Measurements from ENCODE around the gene CDC42BPA. TPM values are rescaled to one million over a fixed set of nuclear protein-coding genes. Genes with fewer than 3 reads are reported as not detected.

The CDC42BPA gene
- total RNA-seq, 1 donor from 2014 or later, result 202 TPM

DNA sequence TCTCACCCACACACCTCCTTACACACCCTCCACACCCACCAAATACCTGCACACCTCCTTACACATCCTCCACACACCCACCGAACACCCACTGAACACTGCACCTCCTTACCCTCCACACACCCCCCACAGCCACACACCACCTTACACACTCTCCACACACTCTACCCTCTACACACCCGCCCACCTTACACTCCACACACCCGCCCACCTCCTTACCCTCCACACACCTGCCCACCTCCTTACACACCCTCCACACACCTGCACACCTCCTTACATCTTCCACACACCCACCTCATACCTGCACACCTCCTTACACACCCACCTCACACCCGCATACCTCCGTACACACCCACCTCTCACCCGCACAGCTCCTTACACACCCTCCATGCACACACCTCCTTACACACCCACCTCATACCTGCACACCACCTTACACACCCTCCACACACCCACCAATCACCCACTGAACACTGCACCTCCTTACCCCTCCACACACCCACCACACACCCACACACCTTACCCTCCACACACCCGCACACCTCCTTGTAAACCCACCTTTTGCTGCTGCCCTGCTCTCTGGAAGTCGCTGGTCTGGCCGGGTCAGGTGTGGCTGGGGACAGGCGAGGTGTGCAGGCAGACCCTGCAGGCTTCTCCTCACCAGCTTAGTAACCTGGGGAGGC lies 339.7 kb downstream of the CDC42BPA start:
- DNase-seq, result no peak

DNA sequence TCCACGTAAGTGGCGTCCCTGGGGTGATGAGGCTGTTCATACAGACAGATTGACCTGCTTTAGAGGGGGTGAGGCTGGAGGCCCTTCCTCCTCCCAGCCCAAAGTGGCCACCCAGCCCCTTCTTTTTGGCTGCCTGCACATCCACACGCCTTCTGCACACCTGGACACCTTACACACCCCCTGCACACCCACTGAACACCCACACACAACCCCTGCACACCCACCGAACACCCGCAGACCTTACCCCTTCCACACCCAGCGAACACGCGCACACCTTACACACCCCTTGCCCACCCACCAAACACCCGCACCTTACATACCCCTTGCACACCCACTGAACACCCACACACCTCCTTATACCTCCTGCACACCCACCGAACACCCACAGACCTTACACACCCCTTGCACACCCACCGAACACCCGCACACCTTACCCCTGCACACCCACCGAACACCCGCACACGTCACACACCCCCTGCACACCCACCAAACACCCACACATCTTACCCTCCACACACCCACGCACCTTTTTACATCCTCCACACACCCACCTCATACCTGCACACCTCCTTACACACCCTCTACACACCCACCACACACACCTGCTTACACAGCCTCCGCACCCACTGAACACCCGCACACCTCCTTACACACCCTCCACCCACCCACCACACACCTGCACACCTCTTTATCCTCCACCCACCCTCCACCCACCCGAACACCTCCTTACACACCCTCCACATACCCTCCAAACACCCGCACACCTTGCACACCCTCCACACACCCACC lies 340.5 kb downstream of the CDC42BPA start:
- DNase-seq, result no peak

DNA sequence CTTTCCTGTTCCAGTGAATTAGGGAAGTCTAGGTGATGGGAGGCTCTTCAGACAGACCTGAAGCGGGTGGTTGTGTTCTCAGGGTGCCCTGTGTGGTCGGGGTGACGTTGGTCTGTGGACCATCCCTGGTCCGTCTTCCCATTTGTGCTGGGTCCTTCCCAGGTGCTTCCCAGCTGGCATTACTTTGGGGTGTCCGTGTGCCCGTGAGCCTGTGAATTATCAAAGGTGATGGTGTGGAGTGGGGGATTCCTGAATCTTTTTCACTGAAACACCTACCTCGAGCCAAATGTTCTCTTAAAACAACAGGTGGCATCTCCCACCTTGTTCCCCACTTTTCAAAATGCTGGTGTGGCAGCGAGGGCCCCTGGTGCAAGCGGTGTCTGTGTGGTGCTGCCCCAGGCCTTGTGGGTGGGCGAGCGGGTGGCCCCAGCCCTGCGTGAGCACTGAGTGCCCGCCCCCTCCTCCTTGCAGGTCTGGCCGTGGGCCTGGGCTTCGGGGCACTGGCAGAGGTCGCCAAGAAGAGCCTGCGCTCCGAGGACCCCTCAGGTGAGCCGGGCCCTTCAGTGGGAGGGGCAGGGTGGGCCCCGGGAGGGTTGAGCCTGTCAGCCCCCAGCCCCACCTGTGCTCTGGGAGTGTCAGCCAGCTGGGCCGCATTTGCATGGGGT lies 341.2 kb downstream of the CDC42BPA start:
- no peak for DNase-seq

DNA sequence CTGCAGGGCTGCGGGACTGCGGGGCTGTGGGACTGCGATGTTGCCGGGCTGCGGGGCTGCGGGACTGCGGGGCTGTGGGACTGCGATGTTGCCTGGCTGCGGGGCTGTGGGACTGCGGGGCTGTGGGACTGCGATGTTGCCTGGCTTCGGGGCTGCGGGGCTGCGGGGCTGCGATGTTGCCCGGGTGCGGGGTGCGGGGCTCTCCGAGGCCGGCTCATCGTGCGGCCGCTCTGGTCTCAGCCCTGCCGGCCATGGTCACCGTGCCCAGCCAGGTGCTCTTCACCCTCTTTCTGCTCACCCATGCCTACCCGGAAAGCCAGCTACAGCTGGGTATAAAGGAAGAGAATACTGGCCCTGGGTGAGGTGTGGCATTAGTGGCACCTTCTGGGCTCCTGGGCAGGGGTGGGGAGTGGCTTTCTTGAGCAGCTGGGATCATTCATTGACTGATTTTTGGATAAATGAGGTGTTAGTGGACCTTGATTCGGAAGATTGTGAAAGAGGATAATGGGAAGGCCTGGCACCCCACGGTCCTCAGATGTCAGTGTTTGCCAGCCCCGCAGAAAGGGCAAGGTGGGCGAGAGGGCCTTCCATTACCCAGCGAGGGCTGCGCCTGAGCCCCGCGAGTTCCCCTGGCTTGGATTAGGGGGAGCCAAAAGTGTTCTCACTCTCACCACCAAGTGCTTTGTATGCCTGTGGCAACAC lies 341.9 kb downstream of the CDC42BPA start:
- no peak for DNase-seq

DNA sequence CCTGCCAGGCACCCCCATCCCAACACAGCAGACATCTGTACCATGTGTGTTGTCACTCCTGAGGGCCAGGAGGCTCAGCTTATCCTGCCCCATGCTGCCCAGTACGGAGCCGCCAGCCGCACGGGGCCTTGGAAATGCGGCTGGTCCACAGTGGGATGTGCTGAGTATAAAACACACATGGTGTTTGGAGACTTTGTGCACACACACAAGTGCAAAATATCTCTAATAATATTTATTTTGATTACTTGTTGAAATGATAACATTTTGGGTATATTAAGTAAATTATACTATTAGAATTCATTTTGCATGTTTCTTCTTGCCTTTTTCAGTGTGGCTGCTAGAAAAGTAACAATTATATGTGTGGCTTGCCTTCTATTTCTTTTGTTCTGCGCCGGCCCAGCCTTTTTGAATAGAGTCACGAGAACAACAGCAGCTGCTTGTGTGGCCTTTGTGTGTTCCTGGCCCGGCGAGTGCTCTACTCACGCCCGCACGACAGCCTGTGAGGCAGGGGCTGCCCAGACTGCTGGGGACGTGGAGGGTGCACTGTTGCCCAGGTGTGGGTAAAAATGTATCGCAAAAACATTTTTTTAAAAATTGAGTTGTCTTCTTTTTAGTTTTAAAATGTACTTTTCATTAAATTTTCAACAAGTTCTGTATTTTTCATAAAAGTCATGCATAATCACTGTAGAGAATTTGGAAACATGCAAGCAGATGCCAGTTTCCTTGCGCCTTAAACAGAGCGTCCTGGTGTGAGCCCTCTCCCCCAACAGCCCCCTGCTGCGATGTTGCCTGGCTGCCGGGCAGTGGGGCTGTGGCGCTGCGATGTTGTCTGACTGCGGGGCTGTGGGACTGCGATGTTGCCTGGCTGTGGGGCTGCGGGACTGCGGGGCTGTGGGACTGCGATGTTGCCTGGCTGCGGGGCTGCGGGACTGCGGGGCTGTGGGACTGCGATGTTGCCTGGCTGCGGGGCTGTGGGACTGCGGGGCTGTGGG lies 342.7 kb downstream of the CDC42BPA start:
- DNase-seq, result peak; percentile 55

DNA sequence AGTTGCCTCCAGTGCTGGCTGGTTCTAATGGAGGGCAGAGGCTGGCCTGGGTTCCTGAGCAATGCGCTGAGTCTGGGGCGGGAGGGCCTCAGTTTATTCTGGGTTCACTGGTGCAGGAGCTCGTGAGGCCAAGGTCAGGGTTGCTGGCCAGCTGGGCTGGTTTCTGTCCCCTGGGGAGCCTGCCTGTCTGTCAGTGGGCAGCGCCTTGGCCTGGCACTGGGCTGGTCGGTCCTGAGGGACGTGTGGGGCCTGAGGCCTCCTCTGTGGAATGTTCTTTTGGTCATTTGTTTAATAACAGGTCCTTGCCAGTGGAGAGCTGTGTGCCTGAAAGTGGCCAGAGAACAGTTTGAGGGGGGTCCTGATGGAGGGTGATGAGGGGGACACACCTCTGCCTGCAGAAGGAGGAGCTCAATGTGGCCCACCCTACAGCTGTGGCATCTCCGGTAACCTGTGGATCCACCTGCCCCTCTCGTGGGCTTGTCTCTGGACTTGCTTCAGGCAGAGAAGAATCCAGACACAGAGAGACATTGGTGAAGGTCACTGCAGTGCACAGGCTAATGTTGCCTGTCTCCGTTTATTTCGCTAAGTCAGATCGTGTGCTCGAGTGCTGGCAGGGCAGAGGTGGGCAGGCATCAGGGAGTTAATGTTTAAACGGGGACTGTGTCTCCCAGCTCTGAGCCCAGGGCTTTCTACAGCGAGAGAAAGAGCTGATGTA lies 343.6 kb downstream of the CDC42BPA start:
- no peak for DNase-seq

DNA sequence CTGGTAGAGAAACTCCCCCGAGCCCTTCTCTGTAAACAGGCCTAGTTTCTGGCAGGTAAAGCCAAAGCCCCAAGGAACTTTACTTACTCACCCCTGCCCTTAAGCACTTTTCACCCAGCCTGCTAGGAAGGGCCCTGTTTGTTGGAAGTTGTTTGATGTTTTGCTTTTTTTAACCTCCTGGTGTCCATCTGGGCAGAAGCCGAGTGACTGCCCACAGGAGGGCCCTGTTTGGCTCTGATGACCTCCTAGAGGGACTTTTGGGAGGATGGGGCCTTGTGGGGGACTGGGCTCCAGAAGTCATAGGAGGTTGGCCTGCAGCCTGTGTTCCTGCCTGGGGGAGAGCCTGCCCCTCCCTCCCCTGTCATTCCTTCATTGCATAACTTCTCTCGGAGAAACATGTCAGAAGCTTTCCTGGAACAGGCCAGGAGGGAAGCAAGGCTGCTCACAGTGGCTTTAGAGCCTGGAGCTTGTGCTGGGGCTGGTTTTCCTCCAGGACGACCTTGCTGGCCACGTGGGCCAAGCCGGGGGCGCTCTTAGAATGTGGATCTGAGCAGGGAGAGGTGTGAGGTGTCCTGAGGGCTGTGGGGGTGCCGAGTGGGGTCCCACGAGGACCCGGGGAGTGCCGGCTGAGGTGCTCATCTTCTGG lies 344.3 kb downstream of the CDC42BPA start:
- DNase-seq, result no peak

DNA sequence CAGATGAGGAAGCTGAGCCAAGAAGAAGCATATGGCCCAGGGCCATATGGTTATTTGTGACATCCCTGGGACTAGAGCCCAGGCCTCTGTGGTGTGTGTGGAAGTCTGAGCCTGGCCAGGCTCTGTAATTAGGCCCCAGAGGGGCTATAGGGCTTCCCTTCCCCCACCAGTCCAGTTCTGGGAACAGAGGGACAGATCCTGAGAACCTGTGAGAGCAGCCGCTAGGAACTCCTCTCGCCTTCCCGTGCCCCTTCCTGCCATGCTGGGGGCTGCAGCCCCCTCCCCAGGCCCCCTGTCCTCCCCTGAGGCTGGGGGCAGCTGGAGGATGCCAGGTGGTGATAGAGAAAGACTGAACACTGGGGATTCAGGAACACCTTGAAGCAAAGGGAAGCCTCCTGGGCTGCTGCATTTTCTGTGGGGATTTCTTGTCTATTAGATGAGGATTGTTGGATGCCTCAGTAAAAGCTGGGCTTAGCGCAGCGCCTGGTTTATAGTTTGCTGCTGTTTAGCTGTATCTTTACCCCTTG lies 344.9 kb downstream of the CDC42BPA start:
- DNase-seq, result no peak

DNA sequence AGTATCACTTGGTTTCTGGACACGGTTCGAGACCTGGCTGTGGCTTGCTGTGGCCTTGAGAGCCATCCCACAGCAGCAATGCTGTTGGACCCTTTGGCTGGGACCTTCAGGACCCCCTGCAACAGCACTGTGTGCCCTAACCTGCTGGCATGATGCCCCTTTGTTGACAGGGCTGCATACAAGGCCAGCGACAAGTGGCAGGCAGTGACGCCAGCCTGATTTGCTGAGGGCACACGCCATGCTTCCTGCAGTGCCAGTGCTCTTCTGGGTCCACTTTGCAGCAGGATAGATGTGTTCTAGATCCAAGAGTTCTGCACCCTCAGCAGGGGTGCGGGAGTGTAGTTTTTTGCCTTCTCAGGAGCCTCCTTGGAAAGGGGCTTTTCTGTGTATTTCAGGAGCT lies 345.4 kb downstream of the CDC42BPA start:
- DNase-seq, result no peak

DNA sequence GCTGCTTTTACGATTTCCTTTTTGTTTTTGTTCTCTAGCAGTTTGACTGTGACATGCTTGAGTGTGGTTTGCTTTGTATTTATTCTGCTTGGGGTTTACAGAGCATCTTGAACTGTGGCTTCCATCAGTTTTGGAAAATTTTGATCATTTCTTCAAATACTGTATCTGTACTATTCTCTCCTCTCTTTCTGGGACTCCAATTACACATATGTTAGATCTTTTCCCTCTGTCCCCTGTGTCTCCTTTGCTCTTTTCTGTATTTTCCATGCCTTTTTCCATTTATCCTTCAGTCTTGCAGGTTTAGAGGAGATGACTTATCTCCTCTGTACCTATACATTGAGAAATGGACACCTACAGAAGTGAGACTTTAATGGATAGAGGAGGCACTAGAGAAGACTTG lies 346.5 kb downstream of the CDC42BPA start:
- no peak for DNase-seq

DNA sequence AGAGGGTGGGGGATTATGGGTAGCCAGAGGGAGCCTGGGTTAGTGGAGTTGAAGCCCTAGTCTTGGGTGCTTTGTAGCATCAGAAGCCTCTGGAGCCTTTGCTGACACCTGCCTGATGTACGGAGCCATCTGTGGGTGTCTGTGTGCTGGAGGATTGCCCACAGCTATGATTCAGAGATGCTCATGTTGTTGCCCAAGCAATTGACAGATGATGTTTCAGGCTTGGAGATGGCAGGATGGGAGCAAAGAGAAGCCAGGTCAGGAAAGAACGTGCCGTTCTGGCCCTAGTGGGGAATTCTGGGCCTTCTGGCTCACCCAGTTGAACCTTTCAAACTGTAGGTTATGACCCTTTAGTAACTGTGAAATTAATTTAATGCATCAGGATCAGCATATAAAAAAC lies 350.6 kb downstream of the CDC42BPA start:
- DNase-seq, result peak; percentile 55

DNA sequence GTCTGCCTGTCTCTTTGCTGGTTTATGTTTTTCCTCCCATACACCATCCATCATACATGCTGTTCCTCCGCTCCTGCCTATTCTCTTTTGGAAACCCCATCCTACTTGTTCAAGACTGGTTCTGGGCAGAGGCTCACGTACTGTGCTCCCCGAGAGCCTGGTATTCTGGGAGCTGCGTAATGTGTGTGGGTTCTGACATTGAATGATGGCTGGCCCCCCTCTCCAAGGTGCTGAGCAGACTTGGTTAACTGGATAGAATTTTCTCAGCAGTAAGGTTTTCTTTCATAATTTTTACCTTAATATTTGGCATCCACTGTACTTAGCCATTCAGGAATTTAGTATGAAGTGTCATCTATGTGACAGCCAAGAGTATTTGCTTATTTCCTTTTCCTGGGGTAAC lies 351.6 kb downstream of the CDC42BPA start:
- no peak for DNase-seq

DNA sequence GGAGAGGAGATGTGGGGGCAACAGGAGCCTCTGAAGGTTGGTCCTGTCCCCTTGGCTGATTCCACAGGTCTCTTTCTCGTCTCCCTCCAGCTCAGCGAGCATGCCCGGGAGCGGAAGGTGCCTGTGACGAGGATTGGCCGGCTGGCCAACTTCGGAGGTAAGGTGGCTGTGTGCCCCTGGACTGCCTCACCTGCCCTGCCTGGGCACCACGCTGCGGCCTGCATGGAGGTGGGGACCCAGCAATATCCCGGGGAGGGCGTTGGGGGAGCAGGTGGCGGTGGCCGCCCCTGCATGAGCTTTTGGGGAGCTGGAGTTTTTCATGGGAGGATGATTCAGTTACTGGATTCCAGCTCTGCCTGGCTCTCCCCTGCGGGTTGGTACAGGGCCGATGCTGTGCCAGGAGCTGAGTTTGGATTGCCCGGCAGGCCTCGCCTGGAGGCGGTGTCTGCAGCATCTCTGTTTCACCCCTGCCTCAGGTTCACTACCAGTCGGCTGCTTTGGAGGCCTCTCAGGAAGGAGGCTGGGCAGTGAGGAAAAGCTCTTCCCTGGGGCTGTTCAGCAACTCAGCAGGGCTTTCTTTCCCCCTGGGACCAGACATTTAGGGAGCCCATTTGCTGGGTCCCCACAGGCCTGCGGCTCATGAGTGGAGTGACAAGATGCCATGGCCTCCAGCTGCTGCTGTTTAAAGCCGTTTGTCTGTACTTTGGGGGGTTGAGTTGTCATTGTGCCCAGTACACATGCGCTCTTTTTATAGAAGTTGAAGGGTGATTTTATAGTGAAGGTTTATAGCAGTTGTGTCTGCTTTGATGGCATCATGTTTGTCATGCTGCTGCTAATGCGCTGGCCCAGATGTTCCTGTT lies 352.5 kb downstream of the CDC42BPA start:
- DNase-seq, result peak; percentile 11

DNA sequence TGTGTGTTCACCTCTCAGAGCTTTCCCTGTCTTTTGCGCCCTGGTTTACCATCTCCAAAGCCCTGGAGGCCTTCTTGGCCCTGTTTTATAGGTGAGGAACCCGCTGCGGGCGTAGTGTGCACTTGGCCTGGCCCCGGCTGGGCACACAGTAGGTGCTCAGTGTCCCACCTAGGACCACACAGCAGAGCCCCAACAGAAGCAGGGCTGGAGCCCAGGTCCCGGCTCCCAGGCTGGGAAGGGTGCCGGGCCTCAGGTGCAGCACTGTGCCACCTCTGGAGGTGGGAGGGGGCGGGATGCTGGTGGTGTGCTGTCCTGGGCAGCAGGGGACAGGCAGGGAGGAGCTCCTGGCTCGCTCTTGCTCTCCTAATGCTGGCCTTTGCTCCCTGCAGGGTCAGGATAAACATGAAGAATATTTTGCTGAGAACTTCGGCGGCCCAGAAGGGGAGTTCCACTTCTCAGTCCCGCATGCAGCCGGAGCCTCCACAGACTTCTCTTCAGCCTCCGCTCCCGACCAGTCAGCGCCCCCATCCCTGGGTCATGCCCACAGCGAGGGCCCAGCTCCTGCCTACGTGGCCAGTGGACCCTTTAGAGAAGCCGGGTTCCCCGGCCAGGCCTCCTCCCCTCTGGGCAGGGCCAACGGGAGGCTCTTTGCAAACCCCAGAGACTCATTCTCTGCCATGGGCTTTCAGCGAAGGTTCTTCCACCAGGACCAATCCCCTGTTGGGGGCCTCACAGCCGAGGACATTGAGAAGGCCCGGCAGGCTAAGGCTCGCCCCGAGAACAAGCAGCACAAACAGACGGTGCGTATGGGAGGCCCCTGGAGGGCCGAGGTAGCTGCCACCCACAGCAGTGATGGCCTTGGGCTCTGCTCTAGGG lies 353.4 kb downstream of the CDC42BPA start:
- DNase-seq, result no peak

DNA sequence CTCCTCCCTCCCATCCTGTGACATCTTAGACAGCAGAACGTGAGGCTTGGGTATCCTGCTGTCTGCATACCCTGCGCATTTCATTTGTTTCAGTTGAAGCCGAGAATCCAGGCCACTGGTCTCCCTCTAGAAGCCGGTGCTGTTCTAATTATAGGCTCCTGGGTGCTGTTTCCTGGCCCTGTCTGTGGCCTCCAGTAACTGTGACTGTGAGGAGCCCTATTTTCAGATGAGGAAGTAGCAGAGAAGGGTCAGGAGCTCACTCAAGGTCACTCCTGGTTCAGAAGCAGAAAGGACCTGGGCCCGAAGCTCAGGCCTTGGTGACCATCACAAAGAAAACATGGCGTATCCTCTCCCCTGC lies 354.2 kb downstream of the CDC42BPA start:
- DNase-seq, result no peak

DNA sequence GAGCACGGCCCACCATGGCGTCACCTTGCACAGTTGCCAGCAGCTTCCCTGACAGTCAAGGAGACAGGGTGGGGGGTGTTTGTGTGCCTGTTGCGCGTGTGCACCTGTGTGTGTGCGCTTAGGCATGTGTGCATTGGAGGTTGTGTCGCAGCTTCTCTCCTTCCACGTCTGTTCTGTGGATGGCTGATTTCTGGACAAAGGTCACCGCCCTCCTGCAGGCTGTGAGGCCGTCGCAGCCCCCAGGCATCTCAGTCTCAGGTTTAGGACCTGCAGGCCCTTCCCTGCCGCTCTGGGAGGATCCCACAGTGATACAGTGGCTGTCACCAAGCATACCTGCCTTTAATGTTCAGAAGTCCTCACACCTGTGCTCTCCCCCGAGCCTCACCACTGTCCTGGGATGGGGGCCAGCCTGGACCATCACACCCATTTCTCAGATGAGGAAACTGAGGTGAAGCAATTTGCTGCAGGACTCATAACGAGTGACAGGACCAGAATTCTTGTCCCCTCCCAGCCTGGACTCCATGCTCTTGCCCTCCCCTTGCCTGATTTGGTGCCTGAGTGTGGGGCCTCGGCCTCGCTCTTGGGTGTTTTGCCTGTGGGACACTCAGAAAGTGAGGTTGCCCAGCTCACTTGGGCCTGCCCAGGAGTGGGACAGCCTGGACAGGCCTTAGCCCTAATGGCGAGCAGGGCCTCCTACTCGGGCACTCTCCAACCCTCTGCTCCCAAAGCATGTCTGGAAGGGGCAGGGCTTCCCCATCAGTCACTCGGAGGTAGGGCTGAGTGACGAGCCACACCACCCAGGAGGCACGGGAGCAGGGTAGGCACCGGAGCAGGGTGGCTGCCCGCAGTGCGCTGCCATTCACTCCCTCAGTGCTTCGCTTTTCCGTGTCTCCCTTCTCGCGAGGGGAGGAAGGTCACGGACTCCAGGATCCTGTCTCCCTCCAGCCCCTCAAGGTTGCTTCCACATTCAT lies 355.6 kb downstream of the CDC42BPA start:
- DNase-seq, result no peak

Data from occipital lobe (tissue), 2 donors.